Breast epithelium (tissue), 3 donors: Measurements from ENCODE around the gene ENDOV.

ENCODE experiments used
- POLR2A ChIP-seq: fragments of 450-650 bp; IDR thresholded peaks from one replicate; pipeline ENCODE4 v1.6.1; 2016; ENCODE audit warnings: antibody characterized with exemption, mild to moderate bottlenecking, moderate library complexity
- POLR2AphosphoS5 ChIP-seq, 3 donors: sonication (generic); formaldehyde crosslinking; IDR thresholded peaks; one replicate each; pipeline ENCODE4 v1.6.1; 2017; ENCODE audit warnings: antibody characterized with exemption in 3 of 3
- TF ChIP-seq, protein P1 (sequence below), 3 donors: fragments of 450-650 bp; IDR thresholded peaks; one replicate each; pipeline ENCODE4 v1.5.1; 2016 to 2017; ENCODE audit warnings: antibody characterized with exemption in 3 of 3, mild to moderate bottlenecking in 3 of 3, moderate library complexity in 3 of 3

DNA sequence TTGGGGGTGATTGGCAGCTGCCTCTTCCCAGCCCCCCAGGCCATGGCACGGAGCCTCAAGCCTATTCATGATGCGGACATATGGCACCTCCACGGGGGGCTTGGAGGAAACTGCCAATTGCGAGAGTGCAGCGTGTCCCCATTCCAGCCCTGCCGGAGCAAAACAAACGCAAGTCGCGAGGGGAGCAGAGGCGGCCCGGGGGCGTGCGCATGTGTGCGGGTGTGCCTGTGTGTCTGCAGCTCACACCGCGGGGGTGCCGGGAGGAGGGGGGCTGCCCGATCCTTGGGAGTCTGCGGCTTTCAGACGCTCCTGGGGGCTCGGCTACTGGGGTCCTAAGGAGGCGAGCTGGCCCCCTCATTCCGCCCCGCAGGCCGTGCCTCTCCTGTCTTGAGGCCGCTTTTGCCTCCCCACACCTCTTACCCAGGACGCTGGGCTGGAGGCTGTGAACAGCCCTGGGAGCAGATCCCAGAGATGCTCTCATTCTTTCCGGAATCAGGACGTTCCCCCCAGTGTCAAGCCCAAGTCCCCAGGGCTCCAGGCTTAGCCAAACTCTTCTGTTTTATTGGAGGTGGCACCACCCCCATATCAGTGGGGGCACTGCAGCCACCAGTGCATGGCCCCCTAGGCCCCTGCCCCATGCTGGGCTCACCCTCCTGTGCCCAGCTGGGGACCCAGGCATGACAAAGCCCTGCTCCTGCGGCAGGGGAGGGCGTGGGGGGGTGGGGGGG, 29.1 kb downstream of the ENDOV start:
- TF ChIP-seq, protein P1, sequence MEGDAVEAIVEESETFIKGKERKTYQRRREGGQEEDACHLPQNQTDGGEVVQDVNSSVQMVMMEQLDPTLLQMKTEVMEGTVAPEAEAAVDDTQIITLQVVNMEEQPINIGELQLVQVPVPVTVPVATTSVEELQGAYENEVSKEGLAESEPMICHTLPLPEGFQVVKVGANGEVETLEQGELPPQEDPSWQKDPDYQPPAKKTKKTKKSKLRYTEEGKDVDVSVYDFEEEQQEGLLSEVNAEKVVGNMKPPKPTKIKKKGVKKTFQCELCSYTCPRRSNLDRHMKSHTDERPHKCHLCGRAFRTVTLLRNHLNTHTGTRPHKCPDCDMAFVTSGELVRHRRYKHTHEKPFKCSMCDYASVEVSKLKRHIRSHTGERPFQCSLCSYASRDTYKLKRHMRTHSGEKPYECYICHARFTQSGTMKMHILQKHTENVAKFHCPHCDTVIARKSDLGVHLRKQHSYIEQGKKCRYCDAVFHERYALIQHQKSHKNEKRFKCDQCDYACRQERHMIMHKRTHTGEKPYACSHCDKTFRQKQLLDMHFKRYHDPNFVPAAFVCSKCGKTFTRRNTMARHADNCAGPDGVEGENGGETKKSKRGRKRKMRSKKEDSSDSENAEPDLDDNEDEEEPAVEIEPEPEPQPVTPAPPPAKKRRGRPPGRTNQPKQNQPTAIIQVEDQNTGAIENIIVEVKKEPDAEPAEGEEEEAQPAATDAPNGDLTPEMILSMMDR (IDR thresholded peaks at IDR 0.05), result no peak
- no peak for TF ChIP-seq POLR2AphosphoS5 (IDR thresholded peaks at IDR 0.05)
- no peak for TF ChIP-seq POLR2A
